ENCODE results near the gene CDKN2A.

GRCh38 chr9:21984101-21984500 lies 10.1 kb downstream of the CDKN2A start:
- no peak for TF ChIP-seq POLR2A (IDR thresholded peaks at IDR 0.05)
- no peak for TF ChIP-seq EP300 (IDR thresholded peaks at IDR 0.05; ENCODE audit: low read depth)
- TF ChIP-seq CTCF (IDR thresholded peaks at IDR 0.05) = no peak
- no peak for TF ChIP-seq POLR2AphosphoS5 (IDR thresholded peaks at IDR 0.05)

Data from transverse colon (tissue), 4 donors.